Peyer's patch (tissue), 4 donors: ENCODE measurements around the gene WAC. TPM values are rescaled to one million over a fixed set of nuclear protein-coding genes. Genes with fewer than 3 reads are reported as not detected.
"Not testable (repeated sequence)": the region's sequence is repeated elsewhere in the genome, so short reads cannot be mapped to it uniquely, and the experiment has no call there.

Experiments used
- DNase-seq, 3 donors: peaks; one replicate each; pipeline ENCODE4 v3.0.0-alpha.2; 2017 to 2019
- H3K27ac ChIP-seq, 4 donors: fragments of 200-600 bp; sonication (generic); one replicate each; pipeline ENCODE4 v1.5.1; 2016 to 2019
- H3K27me3 ChIP-seq, 2 donors: fragments of 200-600 bp; sonication (generic); one replicate each; pipeline ENCODE4 v1.5.1; 2019
- H3K36me3 ChIP-seq, 3 donors: fragments of 200-600 bp; sonication (generic); one replicate each; pipeline ENCODE4 v1.5.1; 2016 to 2019
- H3K4me1 ChIP-seq, 4 donors: fragments of 200-600 bp; sonication (generic); one replicate each; pipeline ENCODE4 v1.5.1; 2016 to 2019
- H3K4me3 ChIP-seq, 4 donors: fragments of 200-600 bp; sonication (generic); 1 replicate in 3 of 4; 2 replicates in 1 of 4; pipeline ENCODE4 v1.5.1; 2016 to 2019; ENCODE audit warnings: mild to moderate bottlenecking in 1 of 4
- H3K9me3 ChIP-seq, 4 donors: fragments of 200-600 bp; sonication (generic); one replicate each; pipeline ENCODE4 v1.5.1; 2016 to 2019; ENCODE audit warnings: mild to moderate bottlenecking in 1 of 4
- CTCF ChIP-seq, 6 experiments: fragments of 450-650 bp in 4 of 6; fragments of 200-600 bp in 2 of 6; sonication (generic) in 1 of 6; IDR thresholded peaks; one replicate each; pipeline ENCODE4 v1.5.1; 2017 to 2019; ENCODE audit warnings: antibody characterized with exemption in 6 of 6, mild to moderate bottlenecking in 3 of 6, moderate library complexity in 1 of 6
- POLR2A ChIP-seq, 2 donors: fragments of 450-650 bp; IDR thresholded peaks; one replicate each; pipeline ENCODE4 v1.5.1; 2017; ENCODE audit warnings: antibody characterized with exemption in 2 of 2, mild to moderate bottlenecking in 2 of 2, moderate library complexity in 2 of 2
- total RNA-seq, 4 donors: library from RNA; depleted of rRNA; stranded (reverse); fragments of >200 nt; gene quantifications; one replicate each; pipeline ENCODE4 v1.1.0, GENCODE V29; 2016

The WAC gene
- total RNA-seq, 4 donors from 2014 or later = 72.7 to 145 (median 96.4) TPM

GRCh38 chr10:28570598-28570997, 37.7 kb downstream of the WAC start:
- TF ChIP-seq POLR2A (IDR thresholded peaks at IDR 0.05) = no peak
- no peak for TF ChIP-seq CTCF (IDR thresholded peaks at IDR 0.05)
- Histone ChIP-seq H3K27ac (no peak overlapping the region), H3K27me3 (no peaks in the 10 kb centered on the region), H3K4me1 (peaks cover 0 to 51% (median 3%) of the 10 kb centered on the region in 4 donors), H3K9me3 (no peaks in the 10 kb centered on the region), H3K4me3 (no peak overlapping the region), H3K36me3 (peaks cover 0 to 8% (median 0%) of the 10 kb centered on the region in 3 donors)
- no peak for DNase-seq

- peaks cover 0 to 53% (median 5%) of the 10 kb centered on the region in 4 donors for H3K4me1 ChIP-seq
Measured at GRCh38 chr10:28571265-28571664, 38.3 kb downstream of the WAC start.

GRCh38 chr10:28574214-28574613, 41.3 kb downstream of the WAC start:
- not testable (repeated sequence) for H3K27ac ChIP-seq

More at GRCh38 chr10:28571265-28571664, 38.3 kb downstream of the WAC start:
- Histone ChIP-seq H3K4me3 (no peak overlapping the region), H3K27ac (no peak overlapping the region), H3K36me3 (peaks cover 0 to 8% (median 0%) of the 10 kb centered on the region in 3 donors), H3K27me3 (no peaks in the 10 kb centered on the region), H3K9me3 (no peaks in the 10 kb centered on the region)
- TF ChIP-seq CTCF (IDR thresholded peaks at IDR 0.05) (no peak), POLR2A (IDR thresholded peaks at IDR 0.05) (no peak)
- DNase-seq = no peak

GRCh38 chr10:28575852-28576251, 42.9 kb downstream of the WAC start:
- no peak for DNase-seq
- Histone ChIP-seq H3K9me3 (no peaks in the 10 kb centered on the region), H3K36me3 (peaks cover 0 to 5% (median 0%) of the 10 kb centered on the region in 3 donors), H3K27me3 (no peaks in the 10 kb centered on the region), H3K4me3 (no peak overlapping the region), H3K4me1 (peaks cover 0 to 43% (median 3%) of the 10 kb centered on the region in 4 donors), H3K27ac (no peak overlapping the region)
- TF ChIP-seq CTCF (IDR thresholded peaks at IDR 0.05) = no peak
- no peak for TF ChIP-seq POLR2A (IDR thresholded peaks at IDR 0.05)

More at GRCh38 chr10:28574214-28574613, 41.3 kb downstream of the WAC start:
- DNase-seq, H3K4me3 ChIP-seq, H3K27me3 ChIP-seq, H3K36me3 ChIP-seq, H3K9me3 ChIP-seq: not testable (repeated sequence)
- peaks cover 0 to 53% (median 5%) of the 10 kb centered on the region in 4 donors for H3K4me1 ChIP-seq

- TF ChIP-seq CTCF (IDR thresholded peaks at IDR 0.05) (no peak), POLR2A (IDR thresholded peaks at IDR 0.05) (no peak)
- no peak for DNase-seq
- H3K4me1 ChIP-seq = peaks cover 0 to 36% (median 3%) of the 10 kb centered on the region in 4 donors
- no peaks in the 10 kb centered on the region for H3K27me3 ChIP-seq
- no peak overlapping the region for H3K27ac ChIP-seq
- H3K4me3 ChIP-seq = no peak overlapping the region
- peaks cover 0 to 5% (median 0%) of the 10 kb centered on the region in 3 donors for H3K36me3 ChIP-seq
- H3K9me3 ChIP-seq = no peaks in the 10 kb centered on the region
Measured at GRCh38 chr10:28577506-28577905, 44.6 kb downstream of the WAC start.

GRCh38 chr10:28578454-28578853, 45.5 kb downstream of the WAC start:
- TF ChIP-seq CTCF (IDR thresholded peaks at IDR 0.05) = no peak
- no peak for TF ChIP-seq POLR2A (IDR thresholded peaks at IDR 0.05)
- Histone ChIP-seq H3K27me3 (no peaks in the 10 kb centered on the region), H3K27ac (no peak overlapping the region), H3K36me3 (peaks cover 0 to 5% (median 0%) of the 10 kb centered on the region in 3 donors), H3K4me1 (peaks cover 0 to 36% (median 3%) of the 10 kb centered on the region in 4 donors), H3K9me3 (no peaks in the 10 kb centered on the region), H3K4me3 (no peak overlapping the region)
- no peak for DNase-seq
